IPS-NIHi11 (cell line): Measurements from ENCODE around the gene TMEM222.
"Not testable (repeated sequence)": the region's sequence is repeated elsewhere in the genome, so short reads cannot be mapped to it uniquely, and the experiment has no call there.

Experiments
- DNase-seq: peaks from one replicate; pipeline ENCODE4 v3.0.0; 2012; ENCODE audit warnings: mixed read lengths, low spot score

TMEM222 gene

GRCh38 chr1:27380224-27380623 is 58.3 kb downstream of the TMEM222 start:
- no peak for DNase-seq

DNA sequence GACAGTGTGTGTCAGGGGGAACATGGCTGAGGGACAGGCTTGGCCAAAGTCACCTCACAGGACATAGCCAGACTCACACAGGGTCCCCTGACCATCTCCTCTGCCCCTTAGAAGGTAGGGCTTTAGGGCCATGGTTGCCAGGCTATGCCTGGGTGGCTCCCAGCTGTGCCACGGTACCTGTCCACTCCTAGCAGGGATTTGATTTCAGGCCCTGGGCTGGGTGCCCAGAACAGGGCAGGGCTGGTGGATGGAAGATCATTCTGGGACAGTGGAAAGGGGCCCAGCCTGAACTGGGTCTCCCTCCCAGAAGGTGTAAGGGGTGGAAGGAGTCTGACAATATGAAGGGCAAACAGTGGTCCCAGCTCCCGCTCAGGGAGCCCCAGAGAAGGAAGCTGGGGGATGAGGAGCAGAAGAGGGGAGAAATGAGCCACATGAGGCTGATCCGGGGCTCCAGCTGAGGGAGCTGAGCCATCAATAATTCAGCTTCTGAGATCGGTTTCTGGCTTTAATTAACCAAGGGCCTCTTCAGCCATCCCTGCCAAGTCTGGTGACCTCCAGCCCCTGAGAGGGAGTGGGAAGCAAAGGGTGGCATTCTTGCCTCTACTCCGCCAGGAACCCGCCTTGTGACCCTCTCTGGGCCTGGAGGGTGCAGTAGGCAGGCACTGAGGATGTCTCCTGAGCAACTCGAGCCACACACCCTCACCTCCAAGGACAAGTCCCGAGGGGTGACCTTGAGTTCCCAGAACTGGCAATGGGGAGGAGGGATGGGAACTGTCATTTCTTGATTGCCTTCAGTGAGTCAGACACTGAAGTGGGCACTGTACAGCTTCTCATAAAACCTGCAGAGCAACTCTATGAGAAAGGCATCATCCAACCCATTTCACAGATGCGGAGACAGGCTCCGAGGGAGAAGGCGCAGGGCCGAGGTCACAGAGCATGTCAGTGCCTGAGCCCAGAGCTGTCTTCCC is 59.1 kb downstream of the TMEM222 start:
- no peak for DNase-seq

DNA sequence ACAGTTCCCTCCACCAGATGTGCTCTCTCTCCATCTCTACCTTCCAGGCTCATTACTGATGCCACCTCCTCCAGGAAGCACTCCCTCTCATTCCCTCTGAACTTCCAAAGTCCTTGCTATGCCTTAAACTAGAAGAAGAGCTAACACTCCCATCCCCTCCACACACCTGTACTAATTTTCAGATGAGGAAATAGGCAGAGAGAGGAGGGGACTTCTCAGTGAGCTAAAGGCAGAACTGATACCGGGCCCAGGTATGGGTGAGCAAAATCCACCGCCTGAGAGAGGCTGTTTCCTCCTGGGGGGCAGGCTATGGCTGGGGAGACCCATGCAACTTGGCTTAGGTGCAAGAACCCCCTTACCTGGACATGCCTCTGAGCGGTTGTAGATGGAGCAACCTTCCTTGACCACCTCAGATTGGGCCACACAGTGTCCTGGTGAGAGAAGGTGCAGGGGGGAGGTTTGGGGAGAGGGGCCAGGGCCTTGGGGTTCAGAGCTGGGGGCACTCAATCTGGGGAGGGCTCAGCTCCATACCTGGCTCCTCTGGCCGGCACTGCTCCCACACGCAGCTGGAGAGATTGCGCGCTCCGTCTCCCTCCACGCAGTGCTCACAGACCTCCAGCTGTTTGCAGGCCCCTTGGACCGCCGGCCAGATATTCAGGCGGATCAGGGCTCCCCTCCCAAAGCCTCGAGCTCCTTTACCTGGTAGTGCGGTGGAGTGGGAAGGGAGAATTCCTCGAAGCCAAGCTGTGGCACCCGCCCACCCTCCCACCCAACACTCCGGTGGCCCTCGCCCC is 60.2 kb downstream of the TMEM222 start:
- DNase-seq = no peak

GRCh38 chr1:27383039-27383605 is 61.2 kb downstream of the TMEM222 start, which contains the start of gene CD164L2:
CD164L2 (minus strand) TSS chr1:27383333; CDS start chr1:27383239, 94 bp downstream.
- peak; percentile 99 for DNase-seq

DNA sequence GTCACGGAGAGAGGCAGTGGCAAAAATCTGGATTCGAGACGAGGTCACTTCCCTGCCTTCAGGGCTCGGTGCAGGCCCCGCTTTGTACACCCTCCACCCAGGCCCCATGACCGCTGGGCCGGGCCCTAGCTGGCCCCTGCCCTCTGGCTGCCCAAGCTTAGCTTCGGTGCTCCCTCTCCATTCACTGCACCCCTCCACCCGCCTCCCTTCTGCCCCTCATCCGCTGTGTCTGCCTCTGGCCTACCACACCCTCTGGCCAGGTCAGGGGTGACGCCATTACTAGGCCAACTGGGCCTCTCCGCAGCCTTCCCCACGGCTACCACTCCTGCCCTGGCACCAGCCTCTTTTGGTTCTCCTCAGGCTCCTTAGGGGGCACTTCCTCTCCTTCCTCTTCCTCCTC is 61.7 kb downstream of the TMEM222 start:
- DNase-seq = no peak

DNA sequence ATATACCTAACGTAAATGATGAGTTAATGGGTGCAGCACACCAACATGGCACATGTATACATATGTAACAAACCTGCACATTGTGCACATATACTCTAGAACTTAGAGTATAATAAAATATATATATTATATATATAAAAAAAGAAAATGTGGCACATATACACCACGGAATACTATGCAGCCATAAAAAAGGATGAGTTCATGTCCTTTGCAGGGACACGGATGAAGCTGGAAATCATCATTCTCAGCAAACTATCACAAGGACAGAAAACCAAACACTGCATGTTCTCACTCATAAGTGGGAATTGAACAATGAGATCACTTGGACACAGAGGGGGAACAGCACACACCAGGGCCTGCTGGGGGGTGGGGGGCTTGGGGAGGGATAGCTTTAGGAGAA is 62.8 kb downstream of the TMEM222 start:
- DNase-seq = not testable (repeated sequence)
